Liver (tissue), 3 donors: ENCODE results near the gene CPSF4.

Source experiments
- RAD21 ChIP-seq, 2 donors: IDR thresholded peaks; 2 replicates each; pipeline ENCODE4 v1.6.1; 2016; ENCODE audit warnings: antibody characterized with exemption in 2 of 2, mild to moderate bottlenecking in 2 of 2
- YY1 ChIP-seq: IDR thresholded peaks from 2 replicates; pipeline ENCODE4 v1.6.1; 2016; ENCODE audit warnings: antibody characterized with exemption, mild to moderate bottlenecking
- TF ChIP-seq, protein P1 (sequence below): fragments of 150-350 bp; IDR thresholded peaks from 2 replicates; pipeline ENCODE4 v1.5.1; 2017; ENCODE audit warnings: improper control_type of control experiment, low read depth, low read length; ENCODE audit not compliant: missing input control
- donor health status: healthy.
- donor health status: healthy.

DNA sequence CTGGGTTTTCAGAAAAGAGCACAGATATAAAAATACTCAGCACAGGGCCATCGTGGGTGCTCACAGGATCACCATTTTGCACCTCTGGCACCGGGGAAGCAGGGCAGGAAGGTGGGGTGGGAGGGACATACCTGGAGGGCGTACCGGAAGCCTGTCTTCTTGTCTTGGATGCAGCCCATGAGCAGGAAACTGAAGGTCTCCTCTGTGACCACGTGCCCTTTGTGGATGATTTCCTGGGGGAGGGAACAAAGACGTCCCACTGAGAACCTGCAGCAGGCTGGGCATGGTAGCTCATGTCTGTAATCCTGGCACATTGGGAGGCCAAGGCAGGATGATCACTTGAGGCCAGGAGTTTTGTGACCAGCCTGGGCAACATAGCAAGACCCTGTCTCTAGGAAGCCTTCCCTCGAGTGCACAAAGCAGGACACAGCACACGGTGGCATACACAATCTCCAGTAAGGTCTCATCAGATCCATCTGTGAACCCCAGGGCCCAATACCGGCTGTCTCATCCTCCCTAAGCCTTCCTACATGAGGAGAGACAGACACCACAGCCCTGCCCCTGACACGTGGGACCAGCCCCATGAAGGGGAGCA is 9.7 kb upstream of the CPSF4 start:
- TF ChIP-seq, protein P1, sequence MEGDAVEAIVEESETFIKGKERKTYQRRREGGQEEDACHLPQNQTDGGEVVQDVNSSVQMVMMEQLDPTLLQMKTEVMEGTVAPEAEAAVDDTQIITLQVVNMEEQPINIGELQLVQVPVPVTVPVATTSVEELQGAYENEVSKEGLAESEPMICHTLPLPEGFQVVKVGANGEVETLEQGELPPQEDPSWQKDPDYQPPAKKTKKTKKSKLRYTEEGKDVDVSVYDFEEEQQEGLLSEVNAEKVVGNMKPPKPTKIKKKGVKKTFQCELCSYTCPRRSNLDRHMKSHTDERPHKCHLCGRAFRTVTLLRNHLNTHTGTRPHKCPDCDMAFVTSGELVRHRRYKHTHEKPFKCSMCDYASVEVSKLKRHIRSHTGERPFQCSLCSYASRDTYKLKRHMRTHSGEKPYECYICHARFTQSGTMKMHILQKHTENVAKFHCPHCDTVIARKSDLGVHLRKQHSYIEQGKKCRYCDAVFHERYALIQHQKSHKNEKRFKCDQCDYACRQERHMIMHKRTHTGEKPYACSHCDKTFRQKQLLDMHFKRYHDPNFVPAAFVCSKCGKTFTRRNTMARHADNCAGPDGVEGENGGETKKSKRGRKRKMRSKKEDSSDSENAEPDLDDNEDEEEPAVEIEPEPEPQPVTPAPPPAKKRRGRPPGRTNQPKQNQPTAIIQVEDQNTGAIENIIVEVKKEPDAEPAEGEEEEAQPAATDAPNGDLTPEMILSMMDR, result no peak
- TF ChIP-seq RAD21 (IDR thresholded peaks at IDR 0.05) (no peak), YY1 (no peak)
